Cardiac muscle cell (in vitro differentiated cells and primary cell): Measurements from ENCODE around the gene CTTNBP2NL. TPM values are rescaled to one million over a fixed set of nuclear protein-coding genes. Genes with fewer than 3 reads are reported as not detected.

Experiments used
- DNase-seq, 2 donors: peaks; one replicate each; pipeline versions ENCODE4 v3.0.0 to v3.0.0-alpha.2; 2010 to 2017; ENCODE audit warnings: low read depth in 1 of 2, low spot score in 1 of 2
- H3K27ac ChIP-seq: fragments of 200-600 bp; sonication (generic); 2 replicates; pipeline ENCODE4 v1.5.1; 2016
- H3K27me3 ChIP-seq: fragments of 200-600 bp; sonication (generic); 2 replicates; pipeline ENCODE4 v1.6.0; 2016; ENCODE audit warnings: control low read depth
- H3K36me3 ChIP-seq: fragments of 200-600 bp; sonication (generic); 2 replicates; pipeline ENCODE4 v1.5.1; 2016; ENCODE audit warnings: control low read depth
- H3K4me1 ChIP-seq: fragments of 200-600 bp; sonication (generic); 2 replicates; pipeline ENCODE4 v1.8.1; 2017; ENCODE audit warnings: low read depth, mild to moderate bottlenecking, mixed run types
- H3K4me3 ChIP-seq: fragments of 200-600 bp; sonication (generic); 2 replicates; pipeline ENCODE4 v1.5.1; 2016; ENCODE audit warnings: mild to moderate bottlenecking
- H3K9me3 ChIP-seq: fragments of 200-600 bp; sonication (generic); 2 replicates; pipeline ENCODE4 v1.5.1; 2017; ENCODE audit warnings: low read depth, mild to moderate bottlenecking, control low read depth
- polyA plus RNA-seq: library from polyadenylated mRNA; unstranded; fragments of >200 nt; fragmentation: Nextera tagmentation; extraction: Ambion mirVana; gene quantifications from 2 replicates; pipeline ENCODE4 v1.2.1, GENCODE V29; 2016
- total RNA-seq: library from RNA; depleted of rRNA; stranded (reverse); fragments of >200 nt; gene quantifications from 2 replicates; pipeline ENCODE4 v1.2.3, GENCODE V29; 2016
- TF ChIP-seq, protein P1 (sequence below): IDR thresholded peaks from 2 replicates; pipeline ENCODE4 v1.5.1; 2012; ENCODE audit warnings: low read depth, mild to moderate bottlenecking, low read length

The CTTNBP2NL gene
- total and polyA plus RNA-seq, 2 experiments from 2014 or later, result 9.2 to 13.1 TPM

DNA sequence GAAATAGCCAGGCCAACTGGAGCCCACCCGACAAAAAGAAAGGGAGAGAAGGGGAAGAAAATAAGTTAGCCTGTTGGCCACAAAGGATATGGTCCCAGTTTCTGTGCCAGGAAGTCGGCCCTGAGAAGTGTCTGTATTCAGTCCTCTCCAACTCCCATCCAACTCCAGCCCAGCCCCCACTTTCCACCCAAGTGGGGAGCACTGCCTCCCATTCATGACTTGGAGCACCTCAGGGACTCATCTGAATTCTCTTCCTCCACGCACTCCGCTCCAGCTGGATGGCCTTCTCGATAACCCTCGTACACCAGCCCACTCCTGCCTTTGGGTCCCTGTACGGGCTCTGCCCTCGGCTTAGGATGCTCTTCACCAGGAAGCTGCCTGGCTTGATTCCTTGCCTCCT, 110.7 kb downstream of the CTTNBP2NL start:
- no peak overlapping the region for H3K27ac ChIP-seq
- H3K36me3 ChIP-seq, result no peaks in the 10 kb centered on the region
- TF ChIP-seq, protein P1, sequence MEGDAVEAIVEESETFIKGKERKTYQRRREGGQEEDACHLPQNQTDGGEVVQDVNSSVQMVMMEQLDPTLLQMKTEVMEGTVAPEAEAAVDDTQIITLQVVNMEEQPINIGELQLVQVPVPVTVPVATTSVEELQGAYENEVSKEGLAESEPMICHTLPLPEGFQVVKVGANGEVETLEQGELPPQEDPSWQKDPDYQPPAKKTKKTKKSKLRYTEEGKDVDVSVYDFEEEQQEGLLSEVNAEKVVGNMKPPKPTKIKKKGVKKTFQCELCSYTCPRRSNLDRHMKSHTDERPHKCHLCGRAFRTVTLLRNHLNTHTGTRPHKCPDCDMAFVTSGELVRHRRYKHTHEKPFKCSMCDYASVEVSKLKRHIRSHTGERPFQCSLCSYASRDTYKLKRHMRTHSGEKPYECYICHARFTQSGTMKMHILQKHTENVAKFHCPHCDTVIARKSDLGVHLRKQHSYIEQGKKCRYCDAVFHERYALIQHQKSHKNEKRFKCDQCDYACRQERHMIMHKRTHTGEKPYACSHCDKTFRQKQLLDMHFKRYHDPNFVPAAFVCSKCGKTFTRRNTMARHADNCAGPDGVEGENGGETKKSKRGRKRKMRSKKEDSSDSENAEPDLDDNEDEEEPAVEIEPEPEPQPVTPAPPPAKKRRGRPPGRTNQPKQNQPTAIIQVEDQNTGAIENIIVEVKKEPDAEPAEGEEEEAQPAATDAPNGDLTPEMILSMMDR, result no peak
- H3K9me3 ChIP-seq, result no peaks in the 10 kb centered on the region
- no peak for DNase-seq
- peaks cover 84% of the 10 kb centered on the region for H3K27me3 ChIP-seq
- no peaks in the 10 kb centered on the region for H3K4me1 ChIP-seq
- H3K4me3 ChIP-seq, result no peak overlapping the region

DNA sequence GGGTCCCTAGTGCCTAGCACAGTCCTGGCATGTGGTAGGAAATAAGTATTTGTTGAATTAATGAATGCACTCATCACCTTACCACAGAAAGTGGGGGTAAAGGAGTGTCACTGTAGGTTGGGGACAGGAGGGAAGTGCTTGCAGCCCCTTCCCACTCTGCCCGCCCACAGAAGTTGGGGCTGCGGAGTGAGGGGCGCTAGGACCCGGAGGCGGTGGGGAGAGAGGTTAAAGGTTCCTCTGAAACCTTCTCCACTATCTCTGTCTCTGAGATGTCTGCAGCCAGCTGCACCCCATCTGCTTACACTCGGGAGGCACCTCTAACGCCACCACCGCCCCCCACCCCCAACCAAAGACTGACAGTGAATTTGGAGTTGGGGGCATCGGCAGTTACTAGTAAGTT, 111.3 kb downstream of the CTTNBP2NL start:
- Histone ChIP-seq H3K4me3 (no peak overlapping the region), H3K27ac (no peak overlapping the region), H3K36me3 (no peaks in the 10 kb centered on the region), H3K9me3 (no peaks in the 10 kb centered on the region), H3K27me3 (peaks cover 84% of the 10 kb centered on the region), H3K4me1 (no peaks in the 10 kb centered on the region)
- no peak for DNase-seq
- TF ChIP-seq, protein P1, result no peak

DNA sequence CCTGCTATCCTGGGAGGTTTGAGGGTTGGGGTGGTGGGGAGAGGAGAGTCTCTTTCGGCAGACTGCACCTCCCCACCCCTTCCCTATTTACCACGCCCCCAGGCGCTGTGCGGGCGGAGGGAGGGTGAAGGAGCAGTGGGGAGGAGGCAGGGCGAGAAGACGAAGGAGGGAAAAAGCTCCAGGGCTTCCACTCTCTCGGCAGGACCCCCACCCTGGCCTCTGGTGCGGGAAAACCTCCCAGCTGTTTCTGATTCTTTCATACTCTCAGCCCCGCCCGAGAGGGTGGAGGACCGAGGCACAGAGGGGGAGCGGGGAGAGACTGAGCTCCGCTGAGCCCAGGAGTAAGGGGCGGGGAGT, 111.9 kb downstream of the CTTNBP2NL start:
- TF ChIP-seq, protein P1, result no peak
- Histone ChIP-seq H3K9me3 (no peaks in the 10 kb centered on the region), H3K4me1 (no peaks in the 10 kb centered on the region), H3K27me3 (peaks cover 79% of the 10 kb centered on the region), H3K36me3 (no peaks in the 10 kb centered on the region), H3K4me3 (peak overlapping the region; percentile 35), H3K27ac (no peak overlapping the region)
- DNase-seq, result peak in 1 of 2 donors; percentile 22

DNA sequence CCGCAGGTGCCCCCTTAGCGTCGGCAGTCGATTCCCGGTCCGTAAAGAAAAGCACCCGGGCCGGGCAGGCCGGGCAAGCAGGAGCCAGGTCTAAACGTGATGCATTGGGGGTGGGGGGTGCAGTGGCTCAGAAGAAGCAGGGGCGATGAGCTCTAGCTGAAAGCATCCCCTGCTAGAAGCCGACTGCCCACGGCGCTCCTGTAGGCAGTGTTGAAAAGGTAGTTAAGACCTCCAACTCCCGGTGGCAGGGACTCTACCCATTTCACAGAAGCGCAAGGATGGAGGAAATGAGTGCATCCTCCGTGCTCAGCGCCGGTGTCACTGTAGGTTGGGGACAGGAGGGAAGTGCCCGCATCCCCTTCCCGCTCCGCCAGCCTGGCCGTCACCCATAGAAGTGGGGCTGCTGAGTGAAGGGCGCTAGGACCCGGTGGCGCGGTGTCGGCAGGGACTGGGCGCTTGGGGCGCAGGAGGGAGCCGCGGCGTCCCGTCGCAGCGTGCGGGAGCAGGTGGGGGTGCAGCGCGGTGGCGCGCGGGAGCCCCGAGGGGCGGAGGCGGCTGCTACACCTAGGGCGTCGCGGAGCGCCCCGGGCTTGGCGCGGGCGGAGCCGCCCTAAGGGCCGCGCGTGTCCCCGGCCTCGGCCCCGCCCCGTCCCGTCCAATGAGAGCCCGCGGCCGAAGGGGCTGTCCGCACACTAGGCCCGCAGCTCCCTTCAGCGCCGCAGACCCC, 112.4 kb downstream of the CTTNBP2NL start, which contains the start of gene WNT2B:
Gene WNT2B (plus strand): TSS at position 688 of the 727 bp plus-strand sequence. CDS start 298 bp downstream, outside the sequence.
- no peaks in the 10 kb centered on the region for H3K9me3 ChIP-seq
- H3K36me3 ChIP-seq, result no peaks in the 10 kb centered on the region
- TF ChIP-seq, protein P1, result no peak
- no peak within 1 kb of the TSS for H3K27ac ChIP-seq
- peaks cover 73% of the 10 kb centered on the region for H3K27me3 ChIP-seq
- peak within 1 kb of the TSS; percentile 35 for H3K4me3 ChIP-seq
- H3K4me1 ChIP-seq, result no peaks in the 10 kb centered on the region
- peak in 1 of 2 donors; percentile 22 for DNase-seq

DNA sequence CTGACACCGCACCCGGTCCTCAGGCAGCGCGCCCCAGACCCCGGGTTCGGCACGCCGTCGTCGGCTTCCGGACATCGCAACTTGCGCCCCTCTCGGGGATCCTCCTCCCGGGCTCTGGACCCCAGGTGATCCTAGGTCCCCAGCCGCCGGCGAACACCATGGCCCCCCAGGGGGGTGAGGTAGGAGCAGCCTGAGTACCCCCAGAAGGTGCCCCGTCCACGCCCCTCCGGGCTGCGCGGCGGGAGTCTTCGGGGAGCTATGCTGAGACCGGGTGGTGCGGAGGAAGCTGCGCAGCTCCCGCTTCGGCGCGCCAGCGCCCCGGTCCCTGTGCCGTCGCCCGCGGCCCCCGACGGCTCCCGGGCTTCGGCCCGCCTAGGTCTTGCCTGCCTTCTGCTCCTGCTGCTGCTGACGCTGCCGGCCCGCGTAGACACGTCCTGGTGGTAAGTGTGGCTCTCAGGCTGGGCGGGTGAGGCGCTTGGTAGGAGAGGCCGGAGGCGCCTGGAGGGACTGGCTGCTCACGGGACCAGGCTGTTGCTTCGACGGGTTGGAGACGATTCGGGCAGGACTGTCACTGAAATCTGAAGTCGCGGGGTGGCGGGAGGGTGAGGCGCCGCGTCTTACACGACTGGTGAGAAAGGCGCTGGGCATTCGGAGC, 113.1 kb downstream of the CTTNBP2NL start:
- no peak for DNase-seq
- H3K4me3 ChIP-seq, result peak overlapping the region; percentile 35

More for the DNA sequence above, 113.1 kb downstream of the CTTNBP2NL start:
- Histone ChIP-seq H3K27ac (no peak overlapping the region), H3K9me3 (no peaks in the 10 kb centered on the region), H3K27me3 (peaks cover 66% of the 10 kb centered on the region), H3K36me3 (no peaks in the 10 kb centered on the region), H3K4me1 (no peaks in the 10 kb centered on the region)
- TF ChIP-seq, protein P1, result no peak
